HepG2 (cell line): ENCODE measurements around the gene RYR2. TPM values are rescaled to one million over a fixed set of nuclear protein-coding genes. Genes with fewer than 3 reads are reported as not detected.

Source experiments
- ATAC-seq: fragments of 200-7000 bp; cut with Tn5 transposase; 3 replicates; pipeline ENCODE4 v1.9.1; 2020; ENCODE audit warnings: mild to moderate bottlenecking, moderate library complexity
- BruUV-seq: library from RNA; stranded (reverse); fragments of 400-500 nt; replicated peaks from 2 replicates; lab custom pipeline; 2021; lab: Mats Ljungman, UMichigan
- CTCF ChIA-PET: fragments of 300-600 bp; formaldehyde crosslinking; extraction: SDS; loops from one replicate; lab custom pipeline; 2021; ENCODE audit warnings: low total read pairs, inconsistent platforms, low intra/inter-chr PET ratio; lab: Yijun Ruan, JAX
- POLR2A ChIA-PET: fragments of 350-600 bp; sonication (Branson Sonifier 250); formaldehyde crosslinking; loops from one replicate; lab custom pipeline; 2020; ENCODE audit warnings: antibody characterized with exemption, inconsistent platforms; lab: Yijun Ruan, JAX
- DNase-seq: peaks from one replicate; pipeline ENCODE4 v3.0.0-alpha.2; 2015; ENCODE audit warnings: low spot score
- FAIRE-seq: peaks from 3 replicates; lab custom pipeline; 2011; peaks lifted over from hg19 to GRCh38; lab: Jason Lieb, UNC
- H2AFZ ChIP-seq: one replicate; pipeline ENCODE4 v1.6.1; 2011; ENCODE audit warnings: low read length, inconsistent platforms
- H3K27ac ChIP-seq: fragments of 300-600 bp; 3 replicates; pipeline ENCODE4 v1.8.0; 2011; ENCODE audit warnings: mixed run types, mild to moderate bottlenecking, mixed read lengths, low read length, inconsistent platforms; ENCODE audit not compliant: insufficient read depth; ENCODE audit errors: extremely low read length
- H3K27me3 ChIP-seq, 2 experiments: fragments of 200-600 bp in 1 of 2; 2 replicates in 1 of 2; 3 replicates in 1 of 2; pipeline versions ENCODE4 v1.6.0 to v1.8.0; 2011; ENCODE audit warnings: low read length in 2 of 2, mild to moderate bottlenecking in 2 of 2, moderate library complexity in 2 of 2, inconsistent platforms in 1 of 2; ENCODE audit not compliant: insufficient read depth in 2 of 2, control insufficient read depth in 1 of 2
- H3K36me3 ChIP-seq, 2 experiments: fragments of 200-600 bp in 1 of 2; replicated peaks in 1 of 2; 2 replicates in 1 of 2; 3 replicates in 1 of 2; pipeline versions ENCODE4 v1.5.1 to v1.8.0; 2011; ENCODE audit warnings: low read length in 2 of 2, inconsistent platforms in 1 of 2; ENCODE audit not compliant: insufficient read depth in 2 of 2, control insufficient read depth in 1 of 2
- H3K4me1 ChIP-seq: 2 replicates; pipeline ENCODE4 v1.5.1; 2012; ENCODE audit warnings: low read length, inconsistent platforms; ENCODE audit not compliant: insufficient read depth
- H3K4me2 ChIP-seq: 2 replicates; pipeline ENCODE4 v1.6.0; 2011; ENCODE audit warnings: low read depth, low read length, inconsistent platforms
- H3K4me3 ChIP-seq, 3 experiments: fragments of 200-600 bp in 1 of 3; sonication (generic), shearing (Covaris generic) in 1 of 3; replicated peaks in 1 of 3; 2 replicates each; pipeline ENCODE4 v1.5.1; 2011 to 2016; ENCODE audit warnings: low read length in 3 of 3, inconsistent platforms in 2 of 3, low read depth in 2 of 3, mild to moderate bottlenecking in 2 of 3, control low read depth in 1 of 3, mixed read lengths in 1 of 3; ENCODE audit not compliant: insufficient read depth in 1 of 3
- H3K79me2 ChIP-seq: one replicate; pipeline ENCODE4 v1.6.1; 2011; ENCODE audit warnings: low read length, inconsistent platforms; ENCODE audit not compliant: insufficient read depth
- H3K9ac ChIP-seq: 2 replicates; pipeline ENCODE4 v1.6.0; 2011; ENCODE audit warnings: mild to moderate bottlenecking, low read depth, low read length, inconsistent platforms; ENCODE audit not compliant: insufficient read depth
- H3K9me3 ChIP-seq: 2 replicates; pipeline ENCODE4 v1.5.1; 2012; ENCODE audit warnings: mild to moderate bottlenecking, low read length
- H4K20me1 ChIP-seq: 2 replicates; pipeline ENCODE4 v1.6.0; 2011; ENCODE audit warnings: inconsistent platforms, mild to moderate bottlenecking, low read length, moderate library complexity; ENCODE audit not compliant: insufficient read depth
- ATF3 ChIP-seq: sonication (generic); formaldehyde crosslinking; IDR thresholded peaks from 2 replicates; pipeline ENCODE4 v1.4.0; 2020; ENCODE audit warnings: missing genetic modification reagents
- ATF7 ChIP-seq, 2 experiments: fragments of 450-650 bp in 1 of 2; sonication (generic) in 1 of 2; formaldehyde crosslinking in 1 of 2; IDR thresholded peaks; 2 replicates each; pipeline versions ENCODE4 v1.4.0 to v1.6.1; 2016 to 2020; ENCODE audit warnings: antibody characterized with exemption in 1 of 2, mild to moderate bottlenecking in 1 of 2, missing genetic modification reagents in 1 of 2
- CREB1 ChIP-seq, 2 experiments: fragments of 450-650 bp in 1 of 2; IDR thresholded peaks; 2 replicates each; pipeline ENCODE4 v1.6.1; 2016 to 2017; ENCODE audit warnings: control low read depth in 1 of 2, mild to moderate bottlenecking in 1 of 2, missing compliant biosample characterization in 1 of 2, missing genetic modification characterization in 1 of 2
- DNMT3B ChIP-seq: conservative IDR thresholded peaks from 2 replicates; pipeline ENCODE4 v1.6.1; 2016; ENCODE audit warnings: missing biosample characterization, control low read depth
- ERF ChIP-seq: IDR thresholded peaks from 2 replicates; pipeline ENCODE4 v1.6.1; 2018; ENCODE audit warnings: missing biosample characterization, missing genetic modification reagents
- GTF2F1 ChIP-seq: fragments of 150-350 bp; IDR thresholded peaks from 2 replicates; pipeline ENCODE4 v1.6.1; 2014; ENCODE audit warnings: low read length
- KDM3A ChIP-seq: IDR thresholded peaks from 2 replicates; pipeline ENCODE4 v1.6.1; 2018; ENCODE audit warnings: low read depth, missing compliant biosample characterization
- NONO ChIP-seq, 2 experiments: fragments of 450-650 bp in 1 of 2; sonication (generic) in 1 of 2; formaldehyde crosslinking in 1 of 2; IDR thresholded peaks in 1 of 2; conservative IDR thresholded peaks in 1 of 2; 2 replicates each; pipeline versions ENCODE4 v1.6.1 to v1.8.0; 2017 to 2022; ENCODE audit warnings: mild to moderate bottlenecking in 1 of 2, missing genetic modification reagents in 1 of 2, moderate library complexity in 1 of 2
- SNAI1 ChIP-seq: sonication (generic); formaldehyde crosslinking; IDR thresholded peaks from 2 replicates; pipeline ENCODE4 v1.5.0; 2020; ENCODE audit warnings: mild to moderate bottlenecking, missing genetic modification reagents, borderline replicate concordance
- SP1 ChIP-seq, 2 experiments: fragments of 450-650 bp in 1 of 2; sonication (generic) in 1 of 2; formaldehyde crosslinking in 1 of 2; IDR thresholded peaks; 2 replicates each; pipeline versions ENCODE4 v1.4.0 to v1.6.1; 2016 to 2020; ENCODE audit warnings: missing genetic modification reagents in 1 of 2
- ZFP1 ChIP-seq: IDR thresholded peaks from 2 replicates; pipeline ENCODE4 v1.6.1; 2016
- ZNF282 ChIP-seq: fragments of 450-650 bp; IDR thresholded peaks from 2 replicates; pipeline ENCODE4 v1.6.1; 2018; ENCODE audit not compliant: partially characterized antibody
- ZNF407 ChIP-seq: sonication (generic); formaldehyde crosslinking; IDR thresholded peaks from one replicate; pipeline ENCODE4 v1.5.1; 2020; ENCODE audit warnings: mild to moderate bottlenecking, missing genetic modification reagents; ENCODE audit errors: not compliant biosample characterization
- ZNF446 ChIP-seq: sonication (generic); formaldehyde crosslinking; IDR thresholded peaks from 2 replicates; pipeline ENCODE4 v1.5.0; 2020; ENCODE audit warnings: mild to moderate bottlenecking, missing genetic modification reagents
- ZNF510 ChIP-seq: sonication (generic); formaldehyde crosslinking; IDR thresholded peaks from 2 replicates; pipeline ENCODE4 v1.4.0; 2020; ENCODE audit warnings: low read depth, mild to moderate bottlenecking, missing genetic modification reagents
- ZNF883 ChIP-seq: sonication (generic); formaldehyde crosslinking; IDR thresholded peaks from 2 replicates; pipeline ENCODE4 v1.5.1; 2020; ENCODE audit warnings: mild to moderate bottlenecking, missing genetic modification reagents; ENCODE audit errors: not compliant biosample characterization
- WGBS: methylation state at CpG from one replicate; pipeline ENCODE4 v1.1.6; 2017; ENCODE audit warnings: low lambda C conversion rate; 5-methylcytosine and 5-hydroxymethylcytosine counted together
- in situ Hi-C: cut with HindIII; loops from 2 replicates; pipeline ENCODE4 v1.10.0; 2017; ENCODE audit warnings: low pct_unique_long_range_greater_than_20kb; ENCODE audit not compliant: extremely low pct_ligation_motif_present
- intact Hi-C: fragments of 100-400 bp; cut with micrococcal nuclease; formaldehyde crosslinking; loops from one replicate; pipeline ENCODE4 v1.10.0; 2022; ENCODE audit not compliant: unreplicated experiment
- polyA plus RNA-seq, 8 experiments: library from polyadenylated mRNA; depleted of rRNA in 3 of 8; stranded (reverse) in 7 of 8; unstranded in 1 of 8; fragments of >200 nt; fragmentation: Illumina TruSeq in 4 of 8; extraction: Trizol in 4 of 8; gene quantifications; 2 replicates each; pipeline versions ENCODE4 v1.2.1 to v1.2.3, GENCODE V29; 2011 to 2016; ENCODE audit warnings: low read depth in 4 of 8, missing spikeins in 1 of 8, mixed read lengths in 1 of 8; ENCODE audit not compliant: insufficient read depth in 1 of 8
- total RNA-seq, 5 experiments: library from RNA; depleted of rRNA; stranded (reverse); fragments of >200 nt; fragmentation: Illumina TruSeq; extraction: Trizol; gene quantifications; 2 replicates each; pipeline ENCODE4 v1.2.3, GENCODE V29; 2016; ENCODE audit warnings: low read depth in 1 of 5

Gene RYR2
- total and polyA plus RNA-seq, 2 of the 13 experiments (the other 11 are each of a cell fraction or from before 2014, with no cell fraction given), result not detected

- no peak overlapping the region for H3K9ac ChIP-seq
- H3K36me3 ChIP-seq, result no peaks in the 10 kb centered on the region
- POLR2A ChIA-PET, result no interaction called here
- no peak overlapping the region for H3K4me3 ChIP-seq
- 4% methylated on average over 4 of the region's 4 CpGs for WGBS
- TF ChIP-seq SP1 (IDR thresholded peaks at IDR 0.05) (no peak), SP1 (CRISPR knock-in tag; IDR thresholded peaks at IDR 0.05) (no peak), ZNF883 (no peak), DNMT3B (CRISPR knock-in tag) (no peak), ZNF407 (no peak), ZNF282 (no peak), ZNF446 (CRISPR knock-in tag) (no peak), CREB1 (IDR thresholded peaks at IDR 0.05) (peak; percentile 54), CREB1 (CRISPR knock-in tag; IDR thresholded peaks at IDR 0.05) (no peak), ZNF510 (CRISPR knock-in tag) (no peak), ATF3 (no peak), ATF7 (IDR thresholded peaks at IDR 0.05) (peak; percentile 74), ATF7 (CRISPR knock-in tag; IDR thresholded peaks at IDR 0.05) (no peak), NONO (IDR thresholded peaks at IDR 0.05) (no peak), NONO (CRISPR knock-in tag; conservative IDR thresholded peaks at IDR 0.05) (no peak), ERF (CRISPR knock-in tag) (no peak), GTF2F1 (no peak), SNAI1 (CRISPR knock-in tag) (no peak), KDM3A (CRISPR knock-in tag) (no peak), ZFP1 (CRISPR knock-in tag) (no peak)
- no peaks in the 10 kb centered on the region for H3K79me2 ChIP-seq
- no peak for ATAC-seq
- FAIRE-seq, result no peak
- in situ Hi-C loops, result no loop called here
- no peak for DNase-seq
- H2AFZ ChIP-seq, result no peak overlapping the region
- no peaks in the 10 kb centered on the region for H3K4me1 ChIP-seq
- H3K27ac ChIP-seq, result no peak overlapping the region
- no TSS peak for BruUV-seq
- CTCF ChIA-PET, result no interaction called here
- no peak overlapping the region for H3K4me2 ChIP-seq
- no peaks in the 10 kb centered on the region for H4K20me1 ChIP-seq
- intact Hi-C loops, result no loop called here
- H3K9me3 ChIP-seq, result no peaks in the 10 kb centered on the region
- no peaks in the 10 kb centered on the region for H3K27me3 ChIP-seq
Observed at GRCh38 chr1:237296861-237297260, 254.9 kb downstream of the RYR2 start.
